Germinal center (tissue), 1 donor: ENCODE measurements around the gene FSTL5.
"Not testable (repeated sequence)": the region's sequence is repeated elsewhere in the genome, so short reads cannot be mapped to it uniquely, and the experiment has no call there.

Source experiments
- DNase-seq: peaks from one replicate; pipeline ENCODE4 v3.0.0; 2012; ENCODE audit warnings: mixed read lengths, low spot score

Gene FSTL5

GRCh38 chr4:161829591-161829990, 334.2 kb downstream of the FSTL5 start:
- no peak for DNase-seq

GRCh38 chr4:161828061-161828460, 335.7 kb downstream of the FSTL5 start:
- no peak for DNase-seq

GRCh38 chr4:161827013-161827412, 336.8 kb downstream of the FSTL5 start:
- no peak for DNase-seq

- DNase-seq: no peak
These were observed 340.4 kb downstream of the FSTL5 start for GRCh38 chr4:161823450-161823849.

- DNase-seq: no peak
These were observed 341.6 kb downstream of the FSTL5 start for GRCh38 chr4:161822174-161822573.

GRCh38 chr4:161817914-161818313, 345.9 kb downstream of the FSTL5 start:
- no peak for DNase-seq

- DNase-seq: no peak
These were observed 346.8 kb downstream of the FSTL5 start for GRCh38 chr4:161816958-161817357.

- no peak for DNase-seq
These were observed 348.0 kb downstream of the FSTL5 start for GRCh38 chr4:161815841-161816240.

GRCh38 chr4:161813889-161814288, 349.9 kb downstream of the FSTL5 start:
- no peak for DNase-seq

- DNase-seq: no peak
These were observed 350.4 kb downstream of the FSTL5 start for GRCh38 chr4:161813389-161813788.

- no peak for DNase-seq
These were observed 360.6 kb downstream of the FSTL5 start for GRCh38 chr4:161803171-161803570.

GRCh38 chr4:161799710-161800109, 364.1 kb downstream of the FSTL5 start:
- no peak for DNase-seq

- no peak for DNase-seq
These were observed 370.8 kb downstream of the FSTL5 start for GRCh38 chr4:161792991-161793390.

GRCh38 chr4:161791796-161792556, 371.8 kb downstream of the FSTL5 start:
- DNase-seq: no peak

GRCh38 chr4:161767116-161767515, 396.7 kb downstream of the FSTL5 start:
- no peak for DNase-seq

GRCh38 chr4:161762796-161763195, 401.0 kb downstream of the FSTL5 start:
- no peak for DNase-seq

- no peak for DNase-seq
These were observed 403.8 kb downstream of the FSTL5 start for GRCh38 chr4:161760008-161760407.

GRCh38 chr4:161758412-161758811, 405.4 kb downstream of the FSTL5 start:
- DNase-seq: not testable (repeated sequence)

- DNase-seq: no peak
These were observed 434.9 kb downstream of the FSTL5 start for GRCh38 chr4:161728929-161729328.

GRCh38 chr4:161721947-161722346, 441.9 kb downstream of the FSTL5 start:
- no peak for DNase-seq

GRCh38 chr4:161717084-161717483, 446.7 kb downstream of the FSTL5 start:
- DNase-seq: no peak

GRCh38 chr4:161714931-161715330, 448.9 kb downstream of the FSTL5 start:
- no peak for DNase-seq

- no peak for DNase-seq
These were observed 449.6 kb downstream of the FSTL5 start for GRCh38 chr4:161714022-161714751.

- no peak for DNase-seq
These were observed 459.1 kb downstream of the FSTL5 start for GRCh38 chr4:161704653-161705052.
